ENCODE data around the gene TESPA1.

- no peak for TF ChIP-seq POLR2AphosphoS5 (IDR thresholded peaks at IDR 0.05; ENCODE audit: low read depth, low read length)
- no peak for TF ChIP-seq POU2F2 (IDR thresholded peaks at IDR 0.05; ENCODE audit: low read depth, low read length)
- TF ChIP-seq TAF1 (IDR thresholded peaks at IDR 0.05; ENCODE audit: low read depth, low read length), result no peak
- no peak for TF ChIP-seq POLR2A (IDR thresholded peaks at IDR 0.05; ENCODE audit: low read depth, low read length)
Observed at GRCh38 chr12:55001198-55001868, 16.8 kb upstream of the TESPA1 start.

Data from GM12891 (cell line).